GM12891 (cell line): ENCODE measurements around the gene TM7SF2.

Experiments
- POLR2A ChIP-seq: IDR thresholded peaks from 2 replicates; pipeline ENCODE4 v1.6.1; 2011; ENCODE audit warnings: low read depth, low read length, control low read depth
- POLR2AphosphoS5 ChIP-seq: IDR thresholded peaks from 2 replicates; pipeline ENCODE4 v1.6.1; 2011; ENCODE audit warnings: low read depth, low read length, control low read depth
- POU2F2 ChIP-seq: IDR thresholded peaks from 2 replicates; pipeline ENCODE4 v1.6.1; 2011; ENCODE audit warnings: low read depth, mild to moderate bottlenecking, control low read depth, low read length, moderate library complexity
- SPI1 ChIP-seq: IDR thresholded peaks from 2 replicates; pipeline ENCODE4 v1.6.1; 2011; ENCODE audit warnings: low read depth, low read length, control low read depth

GRCh38 chr11:65072631-65072966 lies 39.1 kb upstream of the TM7SF2 start:
- TF ChIP-seq SPI1 (no peak), POLR2AphosphoS5 (no peak), POLR2A (no peak), POU2F2 (no peak)
